ENCODE measurements around the gene FHIT. TPM values are rescaled to one million over a fixed set of nuclear protein-coding genes. Genes with fewer than 3 reads are reported as not detected.

Gene FHIT
- total and polyA plus RNA-seq, 11 donors, result 4.2 to 26.8 (median 16.5) TPM

DNA sequence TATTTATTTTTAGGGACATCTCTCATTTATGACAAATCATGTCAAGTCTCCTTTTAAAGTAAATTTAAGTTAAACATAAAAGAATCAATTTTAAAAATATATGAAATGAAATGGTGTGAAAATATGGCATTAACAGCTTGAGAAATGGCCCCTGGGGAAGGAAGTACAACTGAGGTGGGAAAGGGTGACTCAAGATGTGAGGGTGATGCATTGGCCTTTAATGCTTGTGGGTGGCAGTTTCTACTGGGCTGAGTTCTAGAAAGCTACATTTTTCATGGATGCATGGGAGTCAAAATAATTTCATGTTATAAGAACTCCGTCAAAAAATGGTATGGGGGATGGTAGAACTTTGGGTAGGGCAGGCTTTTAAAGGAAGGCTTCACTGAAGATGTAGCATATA lies 1492.6 kb downstream of the FHIT start:
- Histone ChIP-seq H3K9me3 (no peaks in the 10 kb centered on the region), H3K4me1 (no peaks in the 10 kb centered on the region), H3K27ac (no peak overlapping the region), H3K4me3 (no peak overlapping the region), H3K27me3 (no peaks in the 10 kb centered on the region), H3K36me3 (no peaks in the 10 kb centered on the region)
- TF ChIP-seq POLR2A (IDR thresholded peaks at IDR 0.05), result no peak
- TF ChIP-seq, protein P1, sequence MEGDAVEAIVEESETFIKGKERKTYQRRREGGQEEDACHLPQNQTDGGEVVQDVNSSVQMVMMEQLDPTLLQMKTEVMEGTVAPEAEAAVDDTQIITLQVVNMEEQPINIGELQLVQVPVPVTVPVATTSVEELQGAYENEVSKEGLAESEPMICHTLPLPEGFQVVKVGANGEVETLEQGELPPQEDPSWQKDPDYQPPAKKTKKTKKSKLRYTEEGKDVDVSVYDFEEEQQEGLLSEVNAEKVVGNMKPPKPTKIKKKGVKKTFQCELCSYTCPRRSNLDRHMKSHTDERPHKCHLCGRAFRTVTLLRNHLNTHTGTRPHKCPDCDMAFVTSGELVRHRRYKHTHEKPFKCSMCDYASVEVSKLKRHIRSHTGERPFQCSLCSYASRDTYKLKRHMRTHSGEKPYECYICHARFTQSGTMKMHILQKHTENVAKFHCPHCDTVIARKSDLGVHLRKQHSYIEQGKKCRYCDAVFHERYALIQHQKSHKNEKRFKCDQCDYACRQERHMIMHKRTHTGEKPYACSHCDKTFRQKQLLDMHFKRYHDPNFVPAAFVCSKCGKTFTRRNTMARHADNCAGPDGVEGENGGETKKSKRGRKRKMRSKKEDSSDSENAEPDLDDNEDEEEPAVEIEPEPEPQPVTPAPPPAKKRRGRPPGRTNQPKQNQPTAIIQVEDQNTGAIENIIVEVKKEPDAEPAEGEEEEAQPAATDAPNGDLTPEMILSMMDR (IDR thresholded peaks at IDR 0.05), result no peak
- ATAC-seq (no peak), DNase-seq (no peak)
- 76 to 97% (median 92%) methylated on average over 1 of the region's 1 CpG for WGBS, 4 donors
- intact Hi-C loops (cut with DNase I), result no loop called here

DNA sequence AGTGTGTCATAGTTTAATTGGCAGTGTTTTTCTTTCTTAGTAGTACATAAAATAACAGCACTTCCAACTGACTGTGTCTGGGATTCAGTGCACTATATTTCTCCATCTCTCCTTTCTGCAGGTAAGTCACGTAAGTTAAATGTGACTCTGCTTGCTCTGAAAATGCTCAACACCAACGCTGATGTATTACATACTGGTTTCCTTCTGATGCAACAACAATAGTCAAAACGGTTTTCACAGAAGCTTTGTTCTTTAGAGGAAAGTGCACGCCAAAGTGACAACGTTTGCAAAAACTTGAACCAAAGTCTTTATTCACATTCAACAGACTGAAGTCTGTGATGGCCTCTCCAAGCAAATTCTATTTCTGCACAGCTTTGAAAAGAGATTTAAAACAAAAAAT lies 1494.3 kb downstream of the FHIT start:
- no peak overlapping the region for H3K4me3 ChIP-seq
- ATAC-seq, result no peak
- intact Hi-C loops (cut with DNase I), result no loop called here

DNA sequence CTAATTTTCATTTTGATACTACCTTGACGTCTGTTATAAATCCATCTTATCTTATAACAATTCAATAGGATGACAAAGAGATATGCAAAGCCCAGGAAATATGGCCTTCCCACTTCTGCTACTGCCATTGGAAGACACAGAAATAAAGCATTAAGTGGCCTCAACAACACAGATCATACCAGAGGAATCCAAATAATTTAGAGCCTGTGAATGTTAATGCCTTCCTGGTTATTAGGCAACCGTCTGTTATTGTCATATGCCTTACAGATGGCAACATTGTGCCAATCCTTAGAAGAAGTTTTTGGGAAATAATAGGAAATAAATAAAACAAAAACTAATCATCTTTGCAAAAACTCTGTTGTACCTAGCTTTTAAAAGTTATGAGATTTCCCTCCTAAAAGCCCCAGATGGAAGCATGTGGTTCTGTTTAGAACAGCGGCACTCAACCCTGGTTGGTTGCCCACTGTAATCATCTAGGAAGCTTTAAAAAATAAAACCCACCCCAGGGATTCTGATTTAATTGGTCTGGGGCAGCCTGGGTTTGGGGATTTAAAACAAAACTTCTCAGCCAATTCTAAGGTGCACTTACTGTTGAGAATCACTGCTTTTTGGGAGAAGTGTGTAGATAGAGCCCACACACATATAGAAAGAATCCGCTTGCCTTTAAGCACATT lies 1496.7 kb downstream of the FHIT start:
- intact Hi-C loops (cut with DNase I), result no loop called here
- DNase-seq (no peak), ATAC-seq (no peak)
- WGBS, 4 donors, result 78 to 89% (median 85%) methylated on average over 4 of the region's 4 CpGs
- TF ChIP-seq POLR2A (IDR thresholded peaks at IDR 0.05), result no peak
- TF ChIP-seq, protein P1 (IDR thresholded peaks at IDR 0.05), result no peak
- H3K4me3 ChIP-seq, result no peak overlapping the region
- H3K27ac ChIP-seq, result no peak overlapping the region
- no peaks in the 10 kb centered on the region for H3K36me3 ChIP-seq
- H3K9me3 ChIP-seq, result no peaks in the 10 kb centered on the region
- H3K27me3 ChIP-seq, result no peaks in the 10 kb centered on the region
- H3K4me1 ChIP-seq, result no peaks in the 10 kb centered on the region

More for the DNA sequence above, 1494.3 kb downstream of the FHIT start:
- DNase-seq, result no peak
- H3K4me1 ChIP-seq, result no peaks in the 10 kb centered on the region
- H3K27ac ChIP-seq, result no peak overlapping the region
- no peaks in the 10 kb centered on the region for H3K27me3 ChIP-seq
- H3K36me3 ChIP-seq, result no peaks in the 10 kb centered on the region
- TF ChIP-seq, protein P1 (IDR thresholded peaks at IDR 0.05), result no peak
- no peak for TF ChIP-seq POLR2A (IDR thresholded peaks at IDR 0.05)
- H3K9me3 ChIP-seq, result no peaks in the 10 kb centered on the region
- 75 to 85% (median 77%) methylated on average over 5 of the region's 5 CpGs for WGBS, 4 donors

DNA sequence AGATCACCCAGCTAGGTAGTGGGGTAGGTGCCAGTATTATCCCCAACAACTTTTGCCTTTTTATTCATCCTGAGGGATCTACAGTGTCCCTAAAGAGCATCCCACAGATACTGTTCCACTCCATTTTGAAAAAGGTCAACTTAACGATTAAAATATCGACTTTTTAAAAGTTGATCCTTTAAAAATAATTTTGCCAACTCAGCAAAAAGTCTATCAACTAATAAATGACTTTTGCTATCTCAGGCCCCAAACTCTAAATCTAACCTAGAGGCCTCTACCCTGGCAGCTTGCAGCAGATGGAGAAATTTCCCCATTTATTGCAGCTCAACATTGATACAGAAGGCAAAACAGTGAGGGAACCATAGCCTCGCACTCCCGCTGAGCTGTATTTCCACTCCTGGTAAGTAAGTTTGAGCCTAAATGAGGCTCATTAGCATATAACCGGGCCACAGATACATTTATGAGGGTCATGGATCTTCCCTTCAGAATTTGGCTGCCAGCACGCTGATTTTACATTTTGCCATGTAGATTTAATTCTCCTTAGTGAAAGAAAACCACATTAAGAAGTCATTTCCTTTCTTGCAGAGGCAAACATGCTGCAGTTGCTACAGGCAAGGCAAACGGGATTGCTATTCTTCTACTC lies 1497.3 kb downstream of the FHIT start:
- 85 to 86% (median 85%) methylated on average over 7 of the region's 7 CpGs for WGBS, 4 donors
- Histone ChIP-seq H3K36me3 (no peaks in the 10 kb centered on the region), H3K4me3 (no peak overlapping the region), H3K9me3 (no peaks in the 10 kb centered on the region), H3K4me1 (no peaks in the 10 kb centered on the region), H3K27me3 (no peaks in the 10 kb centered on the region), H3K27ac (no peak overlapping the region)
- ATAC-seq, result no peak
- no peak for DNase-seq
- TF ChIP-seq POLR2A (IDR thresholded peaks at IDR 0.05), result no peak
- TF ChIP-seq, protein P1 (IDR thresholded peaks at IDR 0.05), result no peak
- intact Hi-C loops (cut with DNase I), result no loop called here
